PC-3 (cell line): Measurements from ENCODE around the gene SAMD11.

Source experiments
- EZH2 ChIP-seq: fragments of 300-600 bp; sonication (generic); IDR thresholded peaks from one replicate; pipeline ENCODE4 v1.6.1; 2017; ENCODE audit warnings: antibody characterized with exemption, mild to moderate bottlenecking, low read length; ENCODE audit not compliant: unreplicated experiment
- EZH2phosphoT487 ChIP-seq: fragments of 300-600 bp; sonication (generic); IDR thresholded peaks from 2 replicates; pipeline ENCODE4 v1.6.1; 2018; ENCODE audit warnings: mild to moderate bottlenecking, antibody characterized with exemption, low read length, borderline replicate concordance
- TF ChIP-seq, protein P1 (sequence below): fragments of 300-600 bp; sonication (generic); conservative IDR thresholded peaks from 2 replicates; pipeline ENCODE4 v1.5.1; 2017; ENCODE audit warnings: antibody characterized with exemption, low read depth, mild to moderate bottlenecking, low read length

GRCh38 chr1:886760-887159 is 37.0 kb upstream of the SAMD11 start:
- TF ChIP-seq, protein P1, sequence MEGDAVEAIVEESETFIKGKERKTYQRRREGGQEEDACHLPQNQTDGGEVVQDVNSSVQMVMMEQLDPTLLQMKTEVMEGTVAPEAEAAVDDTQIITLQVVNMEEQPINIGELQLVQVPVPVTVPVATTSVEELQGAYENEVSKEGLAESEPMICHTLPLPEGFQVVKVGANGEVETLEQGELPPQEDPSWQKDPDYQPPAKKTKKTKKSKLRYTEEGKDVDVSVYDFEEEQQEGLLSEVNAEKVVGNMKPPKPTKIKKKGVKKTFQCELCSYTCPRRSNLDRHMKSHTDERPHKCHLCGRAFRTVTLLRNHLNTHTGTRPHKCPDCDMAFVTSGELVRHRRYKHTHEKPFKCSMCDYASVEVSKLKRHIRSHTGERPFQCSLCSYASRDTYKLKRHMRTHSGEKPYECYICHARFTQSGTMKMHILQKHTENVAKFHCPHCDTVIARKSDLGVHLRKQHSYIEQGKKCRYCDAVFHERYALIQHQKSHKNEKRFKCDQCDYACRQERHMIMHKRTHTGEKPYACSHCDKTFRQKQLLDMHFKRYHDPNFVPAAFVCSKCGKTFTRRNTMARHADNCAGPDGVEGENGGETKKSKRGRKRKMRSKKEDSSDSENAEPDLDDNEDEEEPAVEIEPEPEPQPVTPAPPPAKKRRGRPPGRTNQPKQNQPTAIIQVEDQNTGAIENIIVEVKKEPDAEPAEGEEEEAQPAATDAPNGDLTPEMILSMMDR = no peak
- no peak for TF ChIP-seq EZH2
- TF ChIP-seq EZH2phosphoT487 = no peak
